A673 (cell line): ENCODE measurements around the gene CREB1. TPM values are rescaled to one million over a fixed set of nuclear protein-coding genes. Genes with fewer than 3 reads are reported as not detected.

ENCODE experiments used
- BruUV-seq: library from RNA; stranded (reverse); fragments of 400-500 nt; replicated peaks from 2 replicates; lab custom pipeline; 2021; lab: Mats Ljungman, UMichigan
- CTCF ChIA-PET: fragments of 300-600 bp; sonication (Branson Sonifier 250); formaldehyde crosslinking; loops from one replicate; lab custom pipeline; 2022; ENCODE audit warnings: antibody characterized with exemption; lab: Charles Lee
- POLR2A ChIA-PET: fragments of 300-600 bp; sonication (Branson Sonifier 250); formaldehyde crosslinking; loops from one replicate; lab custom pipeline; 2022; ENCODE audit warnings: antibody characterized with exemption; ENCODE audit not compliant: low non-redundant PET; lab: Charles Lee
- DNase-seq: peaks from one replicate; pipeline ENCODE4 v3.0.0-alpha.2; 2015; ENCODE audit warnings: low spot score
- H3K27ac ChIP-seq: fragments of 200-600 bp; sonication (generic); 2 replicates; pipeline ENCODE4 v1.5.1; 2016; ENCODE audit warnings: mixed run types, low read depth, mild to moderate bottlenecking, mixed read lengths, antibody characterized with exemption, low read length; ENCODE audit not compliant: poor library complexity, severe bottlenecking
- H3K27me3 ChIP-seq: fragments of 200-600 bp; sonication (generic); replicated peaks from 2 replicates; pipeline ENCODE4 v1.6.1; 2017; ENCODE audit warnings: mixed run types, low read depth, mild to moderate bottlenecking, mixed read lengths, antibody characterized with exemption, low read length; ENCODE audit not compliant: insufficient read depth, poor library complexity
- H3K36me3 ChIP-seq: fragments of 200-600 bp; sonication (generic); 2 replicates; pipeline ENCODE4 v1.6.1; 2016; ENCODE audit warnings: mixed run types, mild to moderate bottlenecking, mixed read lengths, antibody characterized with exemption, low read length; ENCODE audit not compliant: insufficient read depth, poor library complexity, severe bottlenecking
- H3K4me1 ChIP-seq: fragments of 200-600 bp; sonication (generic); 2 replicates; pipeline ENCODE4 v1.6.1; 2017; ENCODE audit warnings: mixed run types, mild to moderate bottlenecking, mixed read lengths, antibody characterized with exemption, low read length; ENCODE audit not compliant: insufficient read depth, poor library complexity, severe bottlenecking
- H3K4me3 ChIP-seq: fragments of 200-600 bp; sonication (generic); 2 replicates; pipeline ENCODE4 v1.5.1; 2016; ENCODE audit warnings: low read depth, mixed run types, mild to moderate bottlenecking, mixed read lengths, low read length; ENCODE audit not compliant: poor library complexity, severe bottlenecking
- H3K9me3 ChIP-seq: fragments of 200-600 bp; sonication (generic); 2 replicates; pipeline ENCODE4 v1.6.1; 2016; ENCODE audit warnings: mixed run types, low read depth, mild to moderate bottlenecking, mixed read lengths, antibody characterized with exemption, low read length; ENCODE audit not compliant: poor library complexity, severe bottlenecking
- CTCF ChIP-seq: fragments of 300-800, 200-600 bp; sonication (generic); conservative IDR thresholded peaks from 2 replicates; pipeline ENCODE4 v1.5.1; 2017; ENCODE audit warnings: low read depth, mild to moderate bottlenecking, antibody characterized with exemption, low read length, moderate library complexity, mixed read lengths
- EZH2 ChIP-seq: fragments of 200-600 bp; sonication (generic); IDR thresholded peaks from 2 replicates; pipeline ENCODE4 v1.6.1; 2017; ENCODE audit warnings: borderline replicate concordance, low read depth, mild to moderate bottlenecking, mixed read lengths, antibody characterized with exemption, low read length; ENCODE audit not compliant: poor library complexity, severe bottlenecking
- intact Hi-C: fragments of 100-400 bp; cut with micrococcal nuclease; formaldehyde crosslinking; loops from one replicate; pipeline ENCODE4 v1.10.0; 2022; ENCODE audit not compliant: unreplicated experiment
- total RNA-seq: library from RNA; stranded (reverse); gene quantifications from 2 replicates; pipeline ENCODE4 v1.2.3, GENCODE V29; 2021

CREB1 gene
- total RNA-seq, 1 experiment from 2014 or later: 78.5 TPM

GRCh38 chr2:207630491-207630890, 100.7 kb downstream of the CREB1 start:
- DNase-seq: no peak
- POLR2A ChIA-PET: no interaction called here
- CTCF ChIA-PET: no interaction called here
- Histone ChIP-seq H3K4me1 (no peaks in the 10 kb centered on the region), H3K4me3 (no peak overlapping the region), H3K27ac (no peak overlapping the region), H3K36me3 (no peaks in the 10 kb centered on the region), H3K27me3 (no peaks in the 10 kb centered on the region), H3K9me3 (no peaks in the 10 kb centered on the region)
- no TSS peak for BruUV-seq
- no peak for TF ChIP-seq CTCF
- no peak for TF ChIP-seq EZH2
- intact Hi-C loops: no loop called here

GRCh38 chr2:207632575-207633493, 103.1 kb downstream of the CREB1 start:
- POLR2A ChIA-PET: no interaction called here
- no peaks in the 10 kb centered on the region for H3K36me3 ChIP-seq
- intact Hi-C loops: no loop called here
- DNase-seq: peak; percentile 23
- H3K9me3 ChIP-seq: no peaks in the 10 kb centered on the region
- CTCF ChIA-PET: interaction anchor here (0.7 kb wide), 1 partner anchor 1923 kb away, joined by 3 read pairs; no protein-coding TSS in a partner anchor
- H3K27ac ChIP-seq: no peak overlapping the region
- no peak for TF ChIP-seq EZH2
- TF ChIP-seq CTCF: no peak
- no peaks in the 10 kb centered on the region for H3K4me1 ChIP-seq
- no peak overlapping the region for H3K4me3 ChIP-seq
- H3K27me3 ChIP-seq: no peaks in the 10 kb centered on the region
- no TSS peak for BruUV-seq

- TF ChIP-seq EZH2 (no peak), CTCF (no peak)
- Histone ChIP-seq H3K4me1 (no peaks in the 10 kb centered on the region), H3K27ac (no peak overlapping the region), H3K36me3 (no peaks in the 10 kb centered on the region), H3K9me3 (no peaks in the 10 kb centered on the region), H3K4me3 (no peak overlapping the region), H3K27me3 (no peaks in the 10 kb centered on the region)
- no TSS peak for BruUV-seq
- CTCF ChIA-PET: no interaction called here
- DNase-seq: no peak
- POLR2A ChIA-PET: no interaction called here
- intact Hi-C loops: no loop called here
Observed at GRCh38 chr2:207633686-207634085, 103.9 kb downstream of the CREB1 start.
